ENCODE data around the gene SMARCA1.

SMARCA1 gene

GRCh38 chrX:129530410-129530809 is 7.1 kb upstream of the SMARCA1 start:
- no peak for DNase-seq

GRCh38 chrX:129529685-129530281 is 6.5 kb upstream of the SMARCA1 start:
- peak; percentile 73 for DNase-seq

- DNase-seq: no peak
These were observed 2.6 kb upstream of the SMARCA1 start for GRCh38 chrX:129525896-129526295.

- DNase-seq: no peak
These were observed 1.9 kb upstream of the SMARCA1 start for GRCh38 chrX:129525162-129525561.

GRCh38 chrX:129524250-129524850 is 1.1 kb upstream of the SMARCA1 start:
- no peak for DNase-seq

- DNase-seq: peak; percentile 38
These were observed 859 bp downstream of the SMARCA1 start for GRCh38 chrX:129522184-129523078.

- DNase-seq: no peak
These were observed 3.1 kb downstream of the SMARCA1 start for GRCh38 chrX:129520151-129520550.

GRCh38 chrX:129516402-129516801 is 6.9 kb downstream of the SMARCA1 start:
- DNase-seq: no peak

- no peak for DNase-seq
These were observed 10.9 kb downstream of the SMARCA1 start for GRCh38 chrX:129512409-129512808.

- no peak for DNase-seq
These were observed 11.6 kb downstream of the SMARCA1 start for GRCh38 chrX:129511689-129512088.

GRCh38 chrX:129510331-129510730 is 13.0 kb downstream of the SMARCA1 start:
- DNase-seq: no peak

- no peak for DNase-seq
These were observed 26.0 kb downstream of the SMARCA1 start for GRCh38 chrX:129497146-129497843.

GRCh38 chrX:129496625-129497024 is 26.7 kb downstream of the SMARCA1 start:
- DNase-seq: no peak

- DNase-seq: no peak
These were observed 27.4 kb downstream of the SMARCA1 start for GRCh38 chrX:129495900-129496299.

GRCh38 chrX:129494887-129495286 is 28.4 kb downstream of the SMARCA1 start:
- no peak for DNase-seq

- DNase-seq: no peak
These were observed 29.6 kb downstream of the SMARCA1 start for GRCh38 chrX:129493643-129494042.

- no peak for DNase-seq
These were observed 33.0 kb downstream of the SMARCA1 start for GRCh38 chrX:129490330-129490729.

GRCh38 chrX:129488359-129488758 is 34.9 kb downstream of the SMARCA1 start:
- no peak for DNase-seq

- no peak for DNase-seq
These were observed 42.4 kb downstream of the SMARCA1 start for GRCh38 chrX:129480889-129481288.

GRCh38 chrX:129478516-129478915 is 44.8 kb downstream of the SMARCA1 start:
- no peak for DNase-seq

GRCh38 chrX:129472116-129472515 is 51.2 kb downstream of the SMARCA1 start:
- DNase-seq: no peak

- DNase-seq: no peak
These were observed 60.6 kb downstream of the SMARCA1 start for GRCh38 chrX:129462707-129463106.

- DNase-seq: no peak
These were observed 61.4 kb downstream of the SMARCA1 start for GRCh38 chrX:129461801-129462456.

Measured in COR-L47 (cell line).